ENCODE data around the gene MAF. TPM values are rescaled to one million over a fixed set of nuclear protein-coding genes. Genes with fewer than 3 reads are reported as not detected.

The MAF gene
- total RNA-seq, 1 experiment from 2014 or later, result 4.9 TPM

- H3K9ac ChIP-seq (ENCODE audit: extremely low read depth, insufficient read length, low read length), result no peak overlapping the region
- no peaks in the 10 kb centered on the region for H3K23me2 ChIP-seq (ENCODE audit: insufficient read length, low read depth, low read length, poor library complexity, severe bottlenecking)
- H3K4ac ChIP-seq (ENCODE audit: low read depth, low read length), result no peak overlapping the region
- H2BK20ac ChIP-seq (ENCODE audit: low read depth, low read length, poor library complexity, severe bottlenecking), result no peak overlapping the region
- no peaks in the 10 kb centered on the region for H3K9me3 Mint-ChIP-seq
- H3K14ac ChIP-seq (ENCODE audit: insufficient read depth, low read length), result no peak overlapping the region
- no peak overlapping the region for H4K8ac ChIP-seq (replicated peaks; ENCODE audit: insufficient read length, low read depth, low read length)
- DNase-seq, result no peak
- H4K91ac ChIP-seq (ENCODE audit: insufficient read length, low read depth, low read length), result no peak overlapping the region
- H4K20me1 ChIP-seq (ENCODE audit: control insufficient read depth, insufficient read depth, insufficient read length), result no peaks in the 10 kb centered on the region
- H4K5ac ChIP-seq (ENCODE audit: insufficient read length, low read depth, low read length), result no peak overlapping the region
- H3K27ac ChIP-seq (ENCODE audit: insufficient read length, low read depth, low read length), result no peak overlapping the region
- peak overlapping the region in 2 of 3 experiments; percentile 1 to 20; a peak in 2 of 7 replicates for H3K27ac Mint-ChIP-seq
- peaks cover 4% of the 10 kb centered on the region; the same call in 1 of the 2 replicates for H3K4me1 ChIP-seq (ENCODE audit: insufficient read depth, low read length)
- no peaks in the 10 kb centered on the region for H3K27me3 ChIP-seq (ENCODE audit: insufficient read depth, low read length)
- no peak overlapping the region for H2BK12ac ChIP-seq (ENCODE audit: insufficient read length, low read depth, low read length)
- H3K4me2 ChIP-seq (ENCODE audit: insufficient read depth, insufficient read length, low read length), result no peak overlapping the region
- no peak overlapping the region for H2AFZ ChIP-seq (ENCODE audit: low read length)
- H2BK120ac ChIP-seq (ENCODE audit: low read depth, low read length, poor library complexity, severe bottlenecking), result no peak overlapping the region
- H3K9me3 ChIP-seq (ENCODE audit: control insufficient read depth, low read depth, low read length), result no peaks in the 10 kb centered on the region
- no peak overlapping the region for H2BK5ac ChIP-seq (ENCODE audit: insufficient read length, low read length)
- no peak overlapping the region for H2BK15ac ChIP-seq (ENCODE audit: low read depth, low read length)
- H3K56ac ChIP-seq (ENCODE audit: insufficient read length, low read depth, low read length), result no peak overlapping the region
- no CpG with 5 or more reads among the region's 4 CpGs for WGBS (ENCODE audit: extremely low coverage, insufficient read length, low lambda C conversion rate)
- no peak overlapping the region for H3T11ph ChIP-seq (ENCODE audit: low read length)
- no peak overlapping the region; a peak in 1 of 5 replicates for H3K4me3 Mint-ChIP-seq
- no peaks in the 10 kb centered on the region for H3K79me1 ChIP-seq (ENCODE audit: insufficient read depth, low read depth, low read length, poor library complexity, severe bottlenecking)
- H2AK5ac ChIP-seq (ENCODE audit: insufficient read length, low read length), result no peak overlapping the region
- no peaks in the 10 kb centered on the region for H3K79me2 ChIP-seq (ENCODE audit: insufficient read depth, low read length)
- peaks cover 2% of the 10 kb centered on the region for H3K27me3 Mint-ChIP-seq (ENCODE audit: low read depth)
- H3K18ac ChIP-seq (ENCODE audit: insufficient read length, low read depth, low read length), result no peak overlapping the region
- H3K36me3 Mint-ChIP-seq (ENCODE audit: insufficient read depth in 1 of 3, low read depth in 3 of 3), result no peaks in the 10 kb centered on the region
- H3K4me1 Mint-ChIP-seq, result peaks cover 10 to 16% of the 10 kb centered on the region in 2 experiments
- 0 out of 3 replicates have a peak, but pooled peaks have one; percentile 15 for TF ChIP-seq CTCF (conservative IDR thresholded peaks at IDR 0.05)
- H3K23ac ChIP-seq (ENCODE audit: insufficient read length, low read depth, low read length), result no peak overlapping the region
These were observed 36.6 kb downstream of the MAF start for GRCh38 chr16:79563921-79564320.
